ENCODE data around the gene AADACL4. TPM values are rescaled to one million over a fixed set of nuclear protein-coding genes. Genes with fewer than 3 reads are reported as not detected.

Gene AADACL4
- total and polyA plus RNA-seq, 9 of the 15 experiments (the other 6 are each of a cell fraction or from before 2014, with no cell fraction given) = not detected

DNA sequence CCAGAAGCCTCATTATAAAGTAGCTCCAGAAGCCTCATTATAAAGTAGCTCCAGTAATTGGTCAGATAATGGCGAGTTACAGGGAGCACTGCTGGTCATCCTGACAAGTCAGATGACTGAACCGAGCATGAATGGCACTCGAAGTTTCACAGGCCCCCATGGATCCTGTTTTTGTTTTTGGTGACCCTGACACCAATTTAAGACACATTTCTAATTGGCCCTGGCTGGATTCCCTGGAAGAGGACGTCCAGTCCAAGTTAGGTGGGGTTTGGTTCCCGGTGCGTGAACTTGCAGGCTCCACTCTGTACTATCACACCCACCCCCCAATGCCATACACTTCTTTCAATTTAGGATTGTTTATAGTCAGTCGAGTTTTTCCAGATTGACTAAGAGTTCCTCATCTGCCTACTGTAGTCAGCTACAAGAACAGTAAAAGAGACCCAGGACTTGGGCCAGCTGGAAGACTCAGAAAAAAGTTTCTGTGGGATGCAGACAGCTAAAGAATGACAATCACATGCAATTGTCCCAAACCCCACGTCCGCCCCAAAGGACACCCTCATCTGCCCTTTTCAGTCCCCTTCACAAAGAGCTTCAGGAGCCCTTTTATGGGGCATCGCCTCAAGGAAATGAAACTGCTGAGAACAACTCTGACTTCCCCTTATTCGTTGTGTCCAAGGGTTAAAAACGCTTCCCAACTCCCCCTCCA lies 28.6 kb upstream of the AADACL4 start (continued):
- TF ChIP-seq, protein P1, sequence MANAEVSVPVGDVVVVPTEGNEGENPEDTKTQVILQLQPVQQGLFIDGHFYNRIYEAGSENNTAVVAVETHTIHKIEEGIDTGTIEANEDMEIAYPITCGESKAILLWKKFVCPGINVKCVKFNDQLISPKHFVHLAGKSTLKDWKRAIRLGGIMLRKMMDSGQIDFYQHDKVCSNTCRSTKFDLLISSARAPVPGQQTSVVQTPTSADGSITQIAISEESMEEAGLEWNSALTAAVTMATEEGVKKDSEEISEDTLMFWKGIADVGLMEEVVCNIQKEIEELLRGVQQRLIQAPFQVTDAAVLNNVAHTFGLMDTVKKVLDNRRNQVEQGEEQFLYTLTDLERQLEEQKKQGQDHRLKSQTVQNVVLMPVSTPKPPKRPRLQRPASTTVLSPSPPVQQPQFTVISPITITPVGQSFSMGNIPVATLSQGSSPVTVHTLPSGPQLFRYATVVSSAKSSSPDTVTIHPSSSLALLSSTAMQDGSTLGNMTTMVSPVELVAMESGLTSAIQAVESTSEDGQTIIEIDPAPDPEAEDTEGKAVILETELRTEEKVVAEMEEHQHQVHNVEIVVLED (CRISPR knock-in tag; IDR thresholded peaks at IDR 0.05) = 0 out of 2 replicates have a peak, but pooled peaks have one; percentile 10
- no peak for TF ChIP-seq HOXB6 (CRISPR knock-in tag; IDR thresholded peaks at IDR 0.05; ENCODE audit: borderline replicate concordance)
- TF ChIP-seq, protein P2, sequence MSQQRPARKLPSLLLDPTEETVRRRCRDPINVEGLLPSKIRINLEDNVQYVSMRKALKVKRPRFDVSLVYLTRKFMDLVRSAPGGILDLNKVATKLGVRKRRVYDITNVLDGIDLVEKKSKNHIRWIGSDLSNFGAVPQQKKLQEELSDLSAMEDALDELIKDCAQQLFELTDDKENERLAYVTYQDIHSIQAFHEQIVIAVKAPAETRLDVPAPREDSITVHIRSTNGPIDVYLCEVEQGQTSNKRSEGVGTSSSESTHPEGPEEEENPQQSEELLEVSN (IDR thresholded peaks at IDR 0.05; ENCODE audit: borderline replicate concordance in 1 of 2, extremely low read depth in 1 of 2, insufficient read depth in 1 of 2, insufficient read length in 1 of 2, low read depth in 1 of 2, low read length in 1 of 2, poor library complexity in 1 of 2, severe bottlenecking in 1 of 2) = no peak
- TF ChIP-seq SMC3 (conservative IDR thresholded peaks at IDR 0.05; ENCODE audit: insufficient read depth, low read depth, low read length) = no peak
- TF ChIP-seq WHSC1 (IDR thresholded peaks at IDR 0.05; ENCODE audit: low read length) = no peak
- peak; percentile 12 for TF ChIP-seq KDM5B (IDR thresholded peaks at IDR 0.05; ENCODE audit: insufficient replicate concordance, low read depth, low read length)
- TF ChIP-seq ZNF57 (CRISPR knock-in tag; IDR thresholded peaks at IDR 0.05) = no peak
- TF ChIP-seq, protein P3, sequence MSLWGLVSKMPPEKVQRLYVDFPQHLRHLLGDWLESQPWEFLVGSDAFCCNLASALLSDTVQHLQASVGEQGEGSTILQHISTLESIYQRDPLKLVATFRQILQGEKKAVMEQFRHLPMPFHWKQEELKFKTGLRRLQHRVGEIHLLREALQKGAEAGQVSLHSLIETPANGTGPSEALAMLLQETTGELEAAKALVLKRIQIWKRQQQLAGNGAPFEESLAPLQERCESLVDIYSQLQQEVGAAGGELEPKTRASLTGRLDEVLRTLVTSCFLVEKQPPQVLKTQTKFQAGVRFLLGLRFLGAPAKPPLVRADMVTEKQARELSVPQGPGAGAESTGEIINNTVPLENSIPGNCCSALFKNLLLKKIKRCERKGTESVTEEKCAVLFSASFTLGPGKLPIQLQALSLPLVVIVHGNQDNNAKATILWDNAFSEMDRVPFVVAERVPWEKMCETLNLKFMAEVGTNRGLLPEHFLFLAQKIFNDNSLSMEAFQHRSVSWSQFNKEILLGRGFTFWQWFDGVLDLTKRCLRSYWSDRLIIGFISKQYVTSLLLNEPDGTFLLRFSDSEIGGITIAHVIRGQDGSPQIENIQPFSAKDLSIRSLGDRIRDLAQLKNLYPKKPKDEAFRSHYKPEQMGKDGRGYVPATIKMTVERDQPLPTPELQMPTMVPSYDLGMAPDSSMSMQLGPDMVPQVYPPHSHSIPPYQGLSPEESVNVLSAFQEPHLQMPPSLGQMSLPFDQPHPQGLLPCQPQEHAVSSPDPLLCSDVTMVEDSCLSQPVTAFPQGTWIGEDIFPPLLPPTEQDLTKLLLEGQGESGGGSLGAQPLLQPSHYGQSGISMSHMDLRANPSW (CRISPR knock-in tag; IDR thresholded peaks at IDR 0.05) = no peak
- TF ChIP-seq TAF15 (IDR thresholded peaks at IDR 0.05; ENCODE audit: low read depth, low read length) = no peak
- peak; percentile 54; the same call in 1 of the 2 replicates for TF ChIP-seq BACH1 (tag; IDR thresholded peaks at IDR 0.05)
- TF ChIP-seq, protein P4, sequence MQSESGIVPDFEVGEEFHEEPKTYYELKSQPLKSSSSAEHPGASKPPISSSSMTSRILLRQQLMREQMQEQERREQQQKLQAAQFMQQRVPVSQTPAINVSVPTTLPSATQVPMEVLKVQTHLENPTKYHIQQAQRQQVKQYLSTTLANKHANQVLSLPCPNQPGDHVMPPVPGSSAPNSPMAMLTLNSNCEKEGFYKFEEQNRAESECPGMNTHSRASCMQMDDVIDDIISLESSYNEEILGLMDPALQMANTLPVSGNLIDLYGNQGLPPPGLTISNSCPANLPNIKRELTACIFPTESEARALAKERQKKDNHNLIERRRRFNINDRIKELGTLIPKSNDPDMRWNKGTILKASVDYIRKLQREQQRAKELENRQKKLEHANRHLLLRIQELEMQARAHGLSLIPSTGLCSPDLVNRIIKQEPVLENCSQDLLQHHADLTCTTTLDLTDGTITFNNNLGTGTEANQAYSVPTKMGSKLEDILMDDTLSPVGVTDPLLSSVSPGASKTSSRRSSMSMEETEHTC (IDR thresholded peaks at IDR 0.05) = no peak
- TF ChIP-seq, protein P5, sequence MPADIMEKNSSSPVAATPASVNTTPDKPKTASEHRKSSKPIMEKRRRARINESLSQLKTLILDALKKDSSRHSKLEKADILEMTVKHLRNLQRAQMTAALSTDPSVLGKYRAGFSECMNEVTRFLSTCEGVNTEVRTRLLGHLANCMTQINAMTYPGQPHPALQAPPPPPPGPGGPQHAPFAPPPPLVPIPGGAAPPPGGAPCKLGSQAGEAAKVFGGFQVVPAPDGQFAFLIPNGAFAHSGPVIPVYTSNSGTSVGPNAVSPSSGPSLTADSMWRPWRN (IDR thresholded peaks at IDR 0.05; ENCODE audit: low read depth) = no peak
- 0 out of 2 replicates have a peak, but pooled peaks have one; percentile 5 for TF ChIP-seq CXXC5 (CRISPR knock-in tag; IDR thresholded peaks at IDR 0.05)
- TF ChIP-seq L3MBTL2 (IDR thresholded peaks at IDR 0.05) = peak; percentile 69
- TF ChIP-seq SPI1 (IDR thresholded peaks at IDR 0.05; ENCODE audit: borderline replicate concordance, low read depth, low read length) = peak; percentile 81
- TF ChIP-seq, protein P6, sequence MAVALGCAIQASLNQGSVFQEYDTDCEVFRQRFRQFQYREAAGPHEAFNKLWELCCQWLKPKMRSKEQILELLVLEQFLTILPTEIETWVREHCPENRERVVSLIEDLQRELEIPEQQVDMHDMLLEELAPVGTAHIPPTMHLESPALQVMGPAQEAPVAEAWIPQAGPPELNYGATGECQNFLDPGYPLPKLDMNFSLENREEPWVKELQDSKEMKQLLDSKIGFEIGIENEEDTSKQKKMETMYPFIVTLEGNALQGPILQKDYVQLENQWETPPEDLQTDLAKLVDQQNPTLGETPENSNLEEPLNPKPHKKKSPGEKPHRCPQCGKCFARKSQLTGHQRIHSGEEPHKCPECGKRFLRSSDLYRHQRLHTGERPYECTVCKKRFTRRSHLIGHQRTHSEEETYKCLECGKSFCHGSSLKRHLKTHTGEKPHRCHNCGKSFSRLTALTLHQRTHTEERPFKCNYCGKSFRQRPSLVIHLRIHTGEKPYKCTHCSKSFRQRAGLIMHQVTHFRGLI (CRISPR knock-in tag; IDR thresholded peaks at IDR 0.05) = no peak
- no peak for TF ChIP-seq SMAD4 (CRISPR knock-in tag; conservative IDR thresholded peaks at IDR 0.05)

All from K562 (cell line).